ENCODE data around the gene FAM50A. TPM values are rescaled to one million over a fixed set of nuclear protein-coding genes. Genes with fewer than 3 reads are reported as not detected.
A peak's percentile ranks its signal among the peaks of the same experiment; 100 is the strongest.

FAM50A gene
- total and polyA plus RNA-seq, 12 donors: 25.5 to 167 (median 38.9) TPM

DNA sequence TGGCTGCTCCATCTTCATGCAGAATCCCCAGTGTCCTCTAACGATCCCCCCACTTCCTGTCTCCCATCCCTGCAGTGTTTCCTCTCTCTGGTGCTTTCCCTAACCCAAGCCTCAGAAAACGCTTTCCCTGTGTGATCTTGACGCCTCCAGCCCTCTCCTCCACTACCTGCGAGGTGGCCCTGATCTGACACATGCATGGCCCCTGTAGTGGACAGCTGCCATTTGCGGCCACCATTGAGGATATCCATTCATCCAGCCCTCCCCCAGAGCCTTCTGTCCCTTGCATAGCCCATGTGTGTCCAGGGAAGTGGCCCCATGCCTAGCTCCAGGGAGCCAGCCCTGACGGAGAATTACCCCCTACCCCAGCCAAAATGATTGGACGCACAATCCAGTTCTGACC, 39.4 kb downstream of the FAM50A start:
- Histone ChIP-seq H3K27ac (no peak overlapping the region), H3K9me3 (no peaks in the 10 kb centered on the region), H3K4me1 (peaks cover 0 to 34% (median 18%) of the 10 kb centered on the region in 9 donors), H3K36me3 (peaks cover 0 to 24% (median 0%) of the 10 kb centered on the region in 9 donors), H3K27me3 (no peaks in the 10 kb centered on the region), H3K4me3 (no peak overlapping the region)
- no peak for ATAC-seq
- WGBS, 2 donors: 74 to 76% methylated on average over 7 of the region's 7 CpGs
- DNase-seq: no peak
- TF ChIP-seq, protein P1, sequence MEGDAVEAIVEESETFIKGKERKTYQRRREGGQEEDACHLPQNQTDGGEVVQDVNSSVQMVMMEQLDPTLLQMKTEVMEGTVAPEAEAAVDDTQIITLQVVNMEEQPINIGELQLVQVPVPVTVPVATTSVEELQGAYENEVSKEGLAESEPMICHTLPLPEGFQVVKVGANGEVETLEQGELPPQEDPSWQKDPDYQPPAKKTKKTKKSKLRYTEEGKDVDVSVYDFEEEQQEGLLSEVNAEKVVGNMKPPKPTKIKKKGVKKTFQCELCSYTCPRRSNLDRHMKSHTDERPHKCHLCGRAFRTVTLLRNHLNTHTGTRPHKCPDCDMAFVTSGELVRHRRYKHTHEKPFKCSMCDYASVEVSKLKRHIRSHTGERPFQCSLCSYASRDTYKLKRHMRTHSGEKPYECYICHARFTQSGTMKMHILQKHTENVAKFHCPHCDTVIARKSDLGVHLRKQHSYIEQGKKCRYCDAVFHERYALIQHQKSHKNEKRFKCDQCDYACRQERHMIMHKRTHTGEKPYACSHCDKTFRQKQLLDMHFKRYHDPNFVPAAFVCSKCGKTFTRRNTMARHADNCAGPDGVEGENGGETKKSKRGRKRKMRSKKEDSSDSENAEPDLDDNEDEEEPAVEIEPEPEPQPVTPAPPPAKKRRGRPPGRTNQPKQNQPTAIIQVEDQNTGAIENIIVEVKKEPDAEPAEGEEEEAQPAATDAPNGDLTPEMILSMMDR (IDR thresholded peaks at IDR 0.05): no peak
- intact Hi-C loops (cut with DNase I): no loop called here

DNA sequence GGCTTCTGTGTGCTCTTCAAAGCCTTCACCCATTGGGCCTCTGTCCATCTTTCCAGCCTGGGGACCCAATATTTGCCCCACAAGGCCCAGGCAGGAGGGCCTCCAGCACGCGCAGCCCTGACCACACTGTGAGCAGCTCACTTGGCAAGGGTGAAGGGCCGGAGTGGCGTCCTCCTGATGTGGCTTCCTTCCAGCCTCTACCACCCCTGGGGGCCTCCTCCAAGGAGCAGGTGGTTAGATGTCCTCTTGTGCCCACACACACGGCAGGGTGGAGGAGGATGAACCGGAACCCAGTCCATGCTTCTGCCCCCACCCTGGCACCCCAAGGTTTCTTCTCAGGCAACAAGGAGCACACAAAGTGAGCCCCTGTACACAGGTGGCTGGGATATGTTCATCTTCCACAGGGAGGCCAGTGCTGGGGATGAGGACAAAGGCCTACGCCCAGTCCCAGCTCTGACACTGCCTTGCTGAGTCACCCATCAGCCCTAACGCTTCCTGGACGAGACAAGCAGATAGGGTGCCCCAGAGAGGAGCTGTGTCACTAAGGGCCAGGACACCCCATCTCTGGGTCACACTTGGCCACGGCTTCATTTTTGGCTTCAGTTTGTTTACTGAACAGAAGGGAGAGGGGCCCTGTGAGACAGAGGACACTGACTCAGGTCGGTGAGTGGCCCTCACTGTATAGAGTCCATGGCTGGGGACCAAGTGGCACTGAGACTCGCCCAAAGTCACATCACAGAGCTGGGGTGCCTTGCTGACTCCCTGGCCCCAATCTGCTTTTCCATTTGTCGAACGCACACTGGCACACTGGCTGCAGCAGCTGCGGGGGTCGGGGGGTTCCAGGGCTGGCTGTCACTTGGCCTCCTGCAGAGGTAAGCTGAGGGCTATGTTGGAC, 40.6 kb downstream of the FAM50A start:
- H3K4me3 ChIP-seq: no peak overlapping the region
- H3K4me1 ChIP-seq: peaks cover 0 to 38% (median 24%) of the 10 kb centered on the region in 9 donors
- TF ChIP-seq, protein P1 (IDR thresholded peaks at IDR 0.05): no peak
- intact Hi-C loops (cut with DNase I): no loop called here
- H3K9me3 ChIP-seq: no peaks in the 10 kb centered on the region
- ATAC-seq (peak in 3 of 8 donors; percentile 11 to 39 (median 27)), DNase-seq (no peak)
- peak overlapping the region in 7 of 10 donors; percentile 5 to 93 (median 29) for H3K27ac ChIP-seq
- no peaks in the 10 kb centered on the region for H3K27me3 ChIP-seq
- H3K36me3 ChIP-seq: peaks cover 0 to 25% (median 0%) of the 10 kb centered on the region in 9 donors
- WGBS, 2 donors: 59 to 66% methylated on average over 14 to 16 of the region's 16 CpGs

DNA sequence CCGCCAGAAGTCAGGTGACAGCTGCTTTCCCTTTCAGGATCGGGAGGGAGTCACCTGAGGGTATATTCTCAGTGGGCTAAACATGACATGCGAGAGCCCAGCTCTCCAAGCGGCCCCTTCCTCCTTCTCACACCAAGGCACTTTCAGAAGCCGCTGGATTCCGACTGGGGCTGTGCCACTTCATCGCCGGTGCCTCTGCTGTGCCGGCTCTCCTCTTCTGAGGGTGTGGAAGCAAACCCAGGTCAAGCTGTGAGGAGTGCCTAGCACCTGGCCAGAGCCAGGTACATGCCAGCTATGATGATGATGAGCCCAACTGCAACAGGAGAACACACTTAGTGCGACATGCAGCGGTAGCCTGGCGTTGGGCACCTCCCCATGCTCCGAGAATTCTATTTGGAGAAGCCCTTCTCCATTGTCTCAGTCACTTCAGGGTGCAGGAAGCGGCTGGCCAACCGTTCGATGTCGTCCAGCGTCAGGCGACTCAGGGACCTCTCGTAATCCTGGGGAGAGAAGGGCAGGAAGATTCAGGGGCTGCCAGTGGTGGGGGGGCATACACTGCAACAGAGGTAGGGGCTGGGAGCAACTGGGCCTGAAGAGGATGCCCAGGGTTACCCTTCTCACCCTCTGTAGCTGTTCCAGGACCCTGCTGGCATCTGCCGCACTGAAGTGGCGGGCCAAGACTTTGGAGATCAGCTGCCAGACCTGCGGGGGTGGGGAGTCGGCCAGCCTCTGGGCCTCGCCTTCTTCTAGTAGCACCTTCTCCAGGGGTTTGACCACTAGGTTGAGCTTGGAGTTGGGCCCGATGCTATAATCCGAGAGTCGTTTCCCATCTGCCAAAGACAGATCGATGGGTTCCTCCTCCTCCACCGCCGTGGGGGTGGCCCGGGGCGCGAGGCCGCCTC, 41.5 kb downstream of the FAM50A start:
- intact Hi-C loops (cut with DNase I): no loop called here
- Histone ChIP-seq H3K27me3 (no peaks in the 10 kb centered on the region), H3K4me1 (peaks cover 0 to 39% (median 27%) of the 10 kb centered on the region in 9 donors), H3K27ac (peak overlapping the region; percentile 81 to 95 (median 89)), H3K36me3 (peaks cover 0 to 25% (median 0%) of the 10 kb centered on the region in 9 donors), H3K9me3 (peaks cover 0 to under 1% (median 0%) of the 10 kb centered on the region in 11 donors), H3K4me3 (peak overlapping the region; percentile 53 to 85 (median 67))
- ATAC-seq: no peak
- no peak for DNase-seq
- WGBS, 2 donors: 34 to 35% methylated on average over 31 to 35 of the region's 35 CpGs
- TF ChIP-seq, protein P1 (IDR thresholded peaks at IDR 0.05): no peak

DNA sequence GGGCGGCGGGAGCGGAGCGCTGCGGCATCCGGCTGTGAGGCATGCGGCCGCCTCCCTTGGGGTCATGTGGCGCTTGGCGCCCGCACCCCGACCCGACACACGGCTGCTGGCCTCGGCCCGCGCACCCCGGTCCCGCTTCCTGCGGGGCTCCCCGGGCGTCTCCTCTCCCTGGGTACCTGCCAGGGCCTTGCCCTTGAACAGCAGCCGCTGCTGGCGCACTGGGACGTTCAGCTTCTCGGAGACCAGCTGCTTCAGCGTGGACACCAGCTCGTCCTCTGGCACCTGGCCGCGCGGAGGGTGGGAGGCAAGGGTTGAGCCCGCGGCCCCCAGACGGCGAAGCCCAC, 42.1 kb downstream of the FAM50A start:
- Histone ChIP-seq H3K36me3 (peaks cover 0 to 25% (median 0%) of the 10 kb centered on the region in 9 donors), H3K9me3 (peaks cover 0 to 5% (median 0%) of the 10 kb centered on the region in 11 donors), H3K4me3 (peak overlapping the region; percentile 53 to 85 (median 67)), H3K4me1 (peaks cover 0 to 39% (median 27%) of the 10 kb centered on the region in 9 donors), H3K27ac (peak overlapping the region; percentile 81 to 95 (median 89)), H3K27me3 (no peaks in the 10 kb centered on the region)
- intact Hi-C loops (cut with DNase I): no loop called here
- peak in 1 of 8 donors; percentile 4 for ATAC-seq
- peak; percentile 31 to 44 for DNase-seq
- WGBS, 2 donors: 0 to 1% methylated on average over 21 to 35 of the region's 35 CpGs
- TF ChIP-seq, protein P1 (IDR thresholded peaks at IDR 0.05): no peak

Measured in heart right ventricle (tissue), 16 donors.